GM23338 (cell line): ENCODE data around the gene BLOC1S1. TPM values are rescaled to one million over a fixed set of nuclear protein-coding genes. Genes with fewer than 3 reads are reported as not detected.

ENCODE experiments used
- ATAC-seq: fragments of 200-7000 bp; cut with Tn5 transposase; 3 replicates; pipeline ENCODE4 v1.9.1; 2020
- DNase-seq: peaks from one replicate; pipeline ENCODE4 v3.0.0-alpha.2; 2015; ENCODE audit warnings: low spot score
- H2AFZ ChIP-seq: fragments of 200-600 bp; sonication (generic); 2 replicates; pipeline ENCODE4 v1.8.0; 2016; ENCODE audit warnings: antibody characterized with exemption, mild to moderate bottlenecking, moderate library complexity
- H3F3A ChIP-seq: fragments of 200-600 bp; sonication (generic); replicated peaks from 2 replicates; pipeline ENCODE4 v1.8.0; 2017; ENCODE audit warnings: antibody characterized with exemption, mixed run types, low read depth
- H3K27ac ChIP-seq: fragments of 200-600 bp; sonication (generic); 2 replicates; pipeline ENCODE4 v1.6.1; 2016; ENCODE audit warnings: low read depth
- H3K27me3 ChIP-seq: fragments of 200-600 bp; sonication (generic); 2 replicates; pipeline ENCODE4 v1.8.0; 2016; ENCODE audit warnings: mild to moderate bottlenecking, mixed run types, moderate library complexity; ENCODE audit not compliant: insufficient read depth
- H3K36me3 ChIP-seq: fragments of 200-600 bp; sonication (generic); 2 replicates; pipeline ENCODE4 v1.8.0; 2016; ENCODE audit warnings: mild to moderate bottlenecking; ENCODE audit not compliant: insufficient read depth
- H3K4me1 ChIP-seq: fragments of 200-600 bp; sonication (generic); 2 replicates; pipeline ENCODE4 v1.8.0; 2016; ENCODE audit warnings: mild to moderate bottlenecking, moderate library complexity; ENCODE audit not compliant: insufficient read depth
- H3K4me2 ChIP-seq: fragments of 200-600 bp; sonication (generic); 2 replicates; pipeline ENCODE4 v1.7.1; 2017; ENCODE audit warnings: mixed run types
- H3K4me3 ChIP-seq: fragments of 200-600 bp; sonication (generic); 2 replicates; pipeline ENCODE4 v1.6.1; 2016; ENCODE audit warnings: mixed run types
- H3K79me2 ChIP-seq: fragments of 200-600 bp; sonication (generic); replicated peaks from 2 replicates; pipeline ENCODE4 v1.8.0; 2017; ENCODE audit warnings: mild to moderate bottlenecking; ENCODE audit not compliant: insufficient read depth
- H3K9me2 ChIP-seq: fragments of 200-600 bp; sonication (generic); 2 replicates; pipeline ENCODE4 v1.8.0; 2017; ENCODE audit not compliant: insufficient read depth
- H4K20me1 ChIP-seq: fragments of 200-600 bp; sonication (generic); replicated peaks from 2 replicates; pipeline ENCODE4 v1.8.0; 2017; ENCODE audit warnings: mild to moderate bottlenecking; ENCODE audit not compliant: insufficient read depth
- H3K27ac Mint-ChIP-seq: 2 replicates; pipeline ENCODE4 v1.8.0; 2020; ENCODE audit warnings: inconsistent platforms, mild to moderate bottlenecking, moderate library complexity, mixed read lengths
- H3K27me3 Mint-ChIP-seq: 3 replicates; pipeline ENCODE4 v1.8.0; 2022; ENCODE audit warnings: low read depth, mild to moderate bottlenecking, moderate library complexity, mixed read lengths, inconsistent platforms; ENCODE audit not compliant: insufficient read depth, poor library complexity
- H3K36me3 Mint-ChIP-seq: 3 replicates; pipeline ENCODE4 v1.8.0; 2021; ENCODE audit warnings: low read depth, mild to moderate bottlenecking, inconsistent platforms, moderate library complexity, mixed read lengths
- H3K4me1 Mint-ChIP-seq: 3 replicates; pipeline ENCODE4 v1.8.0; 2020; ENCODE audit warnings: mild to moderate bottlenecking, inconsistent platforms, mixed read lengths
- H3K4me3 Mint-ChIP-seq: 3 replicates; pipeline ENCODE4 v1.8.0; 2021; ENCODE audit warnings: moderate library complexity, mild to moderate bottlenecking, inconsistent platforms, mixed read lengths
- H3K9me3 Mint-ChIP-seq: 3 replicates; pipeline ENCODE4 v1.8.0; 2020; ENCODE audit warnings: moderate library complexity, mild to moderate bottlenecking, inconsistent platforms, mixed read lengths
- CREB1 ChIP-seq: fragments of 250-450 bp; sonication (Bioruptor Pico); IDR thresholded peaks from 2 replicates; pipeline ENCODE4 v1.5.0; 2020; ENCODE audit warnings: low read depth, mild to moderate bottlenecking, moderate library complexity
- CTCF ChIP-seq, 2 experiments: fragments of 200-600 bp in 1 of 2; sonication (generic) in 1 of 2; conservative IDR thresholded peaks; 2 replicates each; pipeline versions ENCODE4 v1.5.1 to v1.6.1; 2016 to 2017; ENCODE audit warnings: antibody characterized with exemption in 2 of 2, low read depth in 2 of 2, mild to moderate bottlenecking in 2 of 2, moderate library complexity in 1 of 2
- ETS1 ChIP-seq: IDR thresholded peaks from 2 replicates; pipeline ENCODE4 v1.6.1; 2016; ENCODE audit warnings: antibody characterized with exemption
- EZH2 ChIP-seq: fragments of 200-600 bp; sonication (generic); IDR thresholded peaks from one replicate; pipeline ENCODE4 v1.8.0; 2017; ENCODE audit warnings: antibody characterized with exemption, mild to moderate bottlenecking, low read depth; ENCODE audit not compliant: unreplicated experiment
- EZH2phosphoT487 ChIP-seq: fragments of 200-600 bp; sonication (generic); IDR thresholded peaks from one replicate; pipeline ENCODE4 v1.8.1; 2018; ENCODE audit warnings: antibody characterized with exemption; ENCODE audit not compliant: unreplicated experiment
- JUNB ChIP-seq: IDR thresholded peaks from one replicate; pipeline ENCODE4 v1.6.1; 2016; ENCODE audit warnings: antibody characterized with exemption; ENCODE audit not compliant: unreplicated experiment
- NANOG ChIP-seq: IDR thresholded peaks from 2 replicates; pipeline ENCODE4 v1.6.1; 2016; ENCODE audit warnings: antibody characterized with exemption, borderline replicate concordance
- POLR2AphosphoS5 ChIP-seq: IDR thresholded peaks from 2 replicates; pipeline ENCODE4 v1.6.1; 2016; ENCODE audit warnings: antibody characterized with exemption, low read depth
- REST ChIP-seq: IDR thresholded peaks from one replicate; pipeline ENCODE4 v1.6.1; 2018; ENCODE audit warnings: antibody characterized with exemption; ENCODE audit not compliant: unreplicated experiment
- STAT1 ChIP-seq: IDR thresholded peaks from one replicate; pipeline ENCODE4 v1.6.1; 2016; ENCODE audit warnings: antibody characterized with exemption; ENCODE audit not compliant: unreplicated experiment
- ZNF114 ChIP-seq: fragments of 250-450 bp; sonication (Bioruptor Pico); IDR thresholded peaks from 2 replicates; pipeline ENCODE4 v1.5.0; 2020; ENCODE audit warnings: mild to moderate bottlenecking, moderate library complexity
- ZNF331 ChIP-seq: fragments of 250-450 bp; sonication (Bioruptor Pico); IDR thresholded peaks from 2 replicates; pipeline ENCODE4 v1.5.0; 2020; ENCODE audit warnings: low read depth, mild to moderate bottlenecking, moderate library complexity
- ZNF462 ChIP-seq: fragments of 250-450 bp; sonication (Bioruptor Pico); IDR thresholded peaks from 2 replicates; pipeline ENCODE4 v1.5.0; 2020; ENCODE audit warnings: mild to moderate bottlenecking, moderate library complexity
- polyA plus RNA-seq: library from polyadenylated mRNA; unstranded; fragments of >200 nt; fragmentation: Nextera tagmentation; extraction: Ambion mirVana; gene quantifications from 2 replicates; pipeline ENCODE4 v1.2.1, GENCODE V29; 2016
- total RNA-seq: library from RNA; depleted of rRNA; stranded (reverse); fragments of >200 nt; shearing (Covaris generic); gene quantifications from 2 replicates; pipeline ENCODE4 v1.2.3, GENCODE V29; 2014

Gene BLOC1S1
- total and polyA plus RNA-seq, 2 experiments from 2014 or later = 68.3 to 174 TPM

GRCh38 chr12:55670276-55670675, 45.6 kb upstream of the BLOC1S1 start:
- H4K20me1 ChIP-seq = no peaks in the 10 kb centered on the region
- H3K4me2 ChIP-seq = no peak overlapping the region
- H3K36me3 ChIP-seq = no peaks in the 10 kb centered on the region
- H2AFZ ChIP-seq = no peak overlapping the region
- H3K27me3 ChIP-seq = no peaks in the 10 kb centered on the region
- H3K27ac ChIP-seq = no peak overlapping the region
- TF ChIP-seq NANOG (no peak), CREB1 (no peak), ZNF114 (CRISPR knock-in tag) (no peak), STAT1 (no peak), EZH2phosphoT487 (no peak), ZNF331 (CRISPR knock-in tag) (no peak), ETS1 (no peak), CTCF (conservative IDR thresholded peaks at IDR 0.05; ENCODE audit: low read depth in 2 of 2) (no peak), EZH2 (no peak), REST (no peak), ZNF462 (CRISPR knock-in tag) (no peak), JUNB (no peak), POLR2AphosphoS5 (no peak)
- H3K4me3 Mint-ChIP-seq = no peak overlapping the region
- no peaks in the 10 kb centered on the region for H3K36me3 Mint-ChIP-seq
- H3K4me3 ChIP-seq = no peak overlapping the region
- no peak overlapping the region for H3K27ac Mint-ChIP-seq
- no peaks in the 10 kb centered on the region for H3F3A ChIP-seq
- H3K9me3 Mint-ChIP-seq = no peaks in the 10 kb centered on the region
- H3K4me1 ChIP-seq = no peaks in the 10 kb centered on the region
- DNase-seq (no peak), ATAC-seq (no peak)
- no peaks in the 10 kb centered on the region for H3K79me2 ChIP-seq
- H3K27me3 Mint-ChIP-seq = peaks cover 2% of the 10 kb centered on the region
- no peaks in the 10 kb centered on the region for H3K9me2 ChIP-seq
- H3K4me1 Mint-ChIP-seq = no peaks in the 10 kb centered on the region
